ENCODE data around the gene SASH3.

SASH3 gene

GRCh38 chrX:129748305-129748704 is 31.4 kb upstream of the SASH3 start:
- no peak for TF ChIP-seq CTCF (conservative IDR thresholded peaks at IDR 0.05; ENCODE audit: low read depth, low read length)
- H3K4me3 ChIP-seq (ENCODE audit: low read depth, low read length), result no peak overlapping the region
- DNase-seq (ENCODE audit: low read depth), result peak; percentile 85

DNA sequence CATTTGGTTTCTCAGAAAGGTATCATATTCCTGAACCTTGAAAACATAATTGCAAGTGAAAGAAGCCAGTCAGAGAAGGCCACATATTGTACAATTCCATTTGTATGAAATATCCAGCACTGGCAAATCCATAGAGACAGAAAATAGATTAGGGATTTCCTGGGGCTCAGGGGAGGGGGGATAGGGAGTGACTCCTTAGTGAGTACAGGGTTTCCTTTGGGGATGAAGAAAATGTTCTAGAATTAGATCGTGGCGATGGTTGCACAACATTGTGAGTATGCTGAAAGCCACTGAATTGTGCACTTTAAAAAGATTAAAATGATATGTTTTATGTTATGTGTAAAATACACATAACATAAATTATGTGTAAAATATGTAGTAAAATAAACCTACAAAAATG is 30.7 kb upstream of the SASH3 start:
- no peak for DNase-seq (ENCODE audit: low read depth)
- no peak overlapping the region for H3K4me3 ChIP-seq (ENCODE audit: low read depth, low read length)
- TF ChIP-seq CTCF (conservative IDR thresholded peaks at IDR 0.05; ENCODE audit: low read depth, low read length), result no peak

DNA sequence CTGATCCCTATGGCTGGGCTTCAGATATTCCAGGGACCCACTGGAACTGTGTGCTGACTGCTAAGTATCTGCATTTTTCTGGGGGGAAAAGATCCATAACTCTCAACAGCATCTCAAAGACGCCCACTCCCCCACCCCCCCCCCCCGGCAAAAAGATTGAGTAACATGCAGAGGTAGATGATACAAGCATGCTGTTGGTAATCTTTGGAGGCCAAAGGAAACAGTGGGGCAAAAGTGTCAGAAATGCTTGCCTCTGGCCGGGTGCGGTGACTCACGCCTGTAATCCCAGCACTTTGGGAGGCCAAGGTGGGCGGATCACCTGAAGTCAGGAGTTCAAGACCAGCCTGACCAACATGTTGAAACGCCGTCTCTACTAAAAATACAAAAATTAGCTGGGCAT is 28.8 kb upstream of the SASH3 start:
- no peak for DNase-seq (ENCODE audit: low read depth)
- no peak overlapping the region for H3K4me3 ChIP-seq (ENCODE audit: low read depth, low read length)
- no peak for TF ChIP-seq CTCF (conservative IDR thresholded peaks at IDR 0.05; ENCODE audit: low read depth, low read length)

GRCh38 chrX:129754056-129755024 is 25.4 kb upstream of the SASH3 start:
- no peak for DNase-seq (ENCODE audit: low read depth)
- no peak overlapping the region for H3K4me3 ChIP-seq (ENCODE audit: low read depth, low read length)
- no peak for TF ChIP-seq CTCF (conservative IDR thresholded peaks at IDR 0.05; ENCODE audit: low read depth, low read length)

- peak; percentile 4 for TF ChIP-seq CTCF (conservative IDR thresholded peaks at IDR 0.05; ENCODE audit: low read depth, low read length)
- no peak for DNase-seq (ENCODE audit: low read depth)
- no peak overlapping the region for H3K4me3 ChIP-seq (ENCODE audit: low read depth, low read length)
Measured at GRCh38 chrX:129755779-129756650, 23.7 kb upstream of the SASH3 start.

DNA sequence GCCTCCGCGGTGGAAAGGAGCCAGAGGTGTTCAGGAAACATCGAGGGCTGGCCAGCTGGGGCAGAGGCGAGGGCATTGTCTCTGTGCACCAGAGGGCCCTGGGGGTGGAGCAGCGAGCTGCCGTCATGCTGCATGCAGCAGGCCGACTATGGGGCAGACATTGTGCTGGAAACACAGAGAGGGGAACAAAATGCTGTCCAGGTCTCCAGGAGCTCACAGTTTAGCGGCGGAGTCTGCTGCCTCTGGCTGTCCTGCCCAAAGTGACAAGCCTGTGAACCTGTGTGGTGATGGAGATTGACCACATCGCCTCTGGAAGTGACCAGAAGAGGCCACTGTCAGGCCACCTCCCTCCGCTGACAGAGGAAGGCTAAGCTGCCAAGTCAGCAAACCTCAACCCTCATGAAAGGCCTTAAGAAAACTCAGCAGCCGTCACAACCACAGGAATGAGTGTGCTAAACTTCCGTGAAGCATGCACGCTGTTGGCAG is 20.1 kb upstream of the SASH3 start:
- DNase-seq (ENCODE audit: low read depth), result peak; percentile 91
- TF ChIP-seq CTCF (conservative IDR thresholded peaks at IDR 0.05; ENCODE audit: low read depth, low read length), result peak; percentile 23

More for the DNA sequence above, 20.1 kb upstream of the SASH3 start:
- no peak overlapping the region for H3K4me3 ChIP-seq (ENCODE audit: low read depth, low read length)

Measured in choroid plexus epithelial cell (primary cell).